Stimulated activated CD8-positive, alpha-beta memory T cell treated with anti-CD3 and anti-CD28 coated beads, Interleukin-4, amount 100 ng/mL, for 1 hour (primary cell): Measurements from ENCODE around the gene C9orf85.

ENCODE experiments used
- DNase-seq, 2 donors: peaks; one replicate each; pipeline ENCODE4 v3.0.0-alpha.2; 2020; ENCODE audit warnings: low read depth in 2 of 2, low spot score in 1 of 2

The C9orf85 gene

GRCh38 chr9:71901695-71902597, 9.5 kb upstream of the C9orf85 start:
- no peak for DNase-seq

GRCh38 chr9:71904076-71904475, 7.4 kb upstream of the C9orf85 start:
- no peak for DNase-seq

- no peak for DNase-seq
These were observed 2.6 kb upstream of the C9orf85 start for GRCh38 chr9:71908825-71909224.

GRCh38 chr9:71909887-71910649, 1.4 kb upstream of the C9orf85 start:
- no peak for DNase-seq

GRCh38 chr9:71910650-71911060, 784 bp upstream of the C9orf85 start:
- no peak for DNase-seq

GRCh38 chr9:71911908-71912335, 483 bp downstream of the C9orf85 start:
- no peak for DNase-seq

- DNase-seq: no peak
These were observed 4.1 kb downstream of the C9orf85 start for GRCh38 chr9:71915495-71915894.

- DNase-seq: no peak
These were observed 5.5 kb downstream of the C9orf85 start for GRCh38 chr9:71916834-71917534.

- no peak for DNase-seq
These were observed 7.0 kb downstream of the C9orf85 start for GRCh38 chr9:71918419-71918818.

GRCh38 chr9:71920456-71921189, 9.2 kb downstream of the C9orf85 start:
- no peak for DNase-seq

GRCh38 chr9:71921190-71921814, 9.9 kb downstream of the C9orf85 start:
- DNase-seq: no peak

GRCh38 chr9:71924576-71924975, 13.1 kb downstream of the C9orf85 start:
- DNase-seq: no peak

GRCh38 chr9:71925834-71926233, 14.4 kb downstream of the C9orf85 start:
- DNase-seq: no peak

GRCh38 chr9:71928376-71928775, 16.9 kb downstream of the C9orf85 start:
- no peak for DNase-seq

GRCh38 chr9:71928806-71929205, 17.4 kb downstream of the C9orf85 start:
- no peak for DNase-seq

- DNase-seq: no peak
These were observed 17.8 kb downstream of the C9orf85 start for GRCh38 chr9:71929223-71929622.

- no peak for DNase-seq
These were observed 18.5 kb downstream of the C9orf85 start for GRCh38 chr9:71929791-71930440.

GRCh38 chr9:71931166-71931565, 19.7 kb downstream of the C9orf85 start:
- no peak for DNase-seq

GRCh38 chr9:71936066-71936465, 24.6 kb downstream of the C9orf85 start:
- no peak for DNase-seq

GRCh38 chr9:71937070-71937625, 25.7 kb downstream of the C9orf85 start:
- no peak for DNase-seq
